Measurements from ENCODE around the gene TMEM132C.
"Not testable (repeated sequence)": the region's sequence is repeated elsewhere in the genome, so short reads cannot be mapped to it uniquely, and the experiment has no call there.

The TMEM132C gene

GRCh38 chr12:128267131-128267622, at the start of gene TMEM132C:
Gene TMEM132C, plus strand, starts transcription at chr12:128267170. Its CDS starts 233 bp downstream, at chr12:128267403.
- DNase-seq: no peak

GRCh38 chr12:128224226-128224625, 42.7 kb upstream of the TMEM132C start:
- no peak for DNase-seq

GRCh38 chr12:128228581-128228980, 38.4 kb upstream of the TMEM132C start:
- no peak for DNase-seq

GRCh38 chr12:128235635-128236417, 31.1 kb upstream of the TMEM132C start:
- no peak for DNase-seq

- no peak for DNase-seq
These were observed 30.4 kb upstream of the TMEM132C start for GRCh38 chr12:128236525-128236924.

GRCh38 chr12:128240745-128241144, 26.2 kb upstream of the TMEM132C start:
- no peak for DNase-seq

GRCh38 chr12:128245121-128245520, 21.8 kb upstream of the TMEM132C start:
- no peak for DNase-seq

- no peak for DNase-seq
These were observed 21.1 kb upstream of the TMEM132C start for GRCh38 chr12:128245905-128246304.

GRCh38 chr12:128250096-128250495, 16.9 kb upstream of the TMEM132C start:
- DNase-seq: no peak

GRCh38 chr12:128253829-128254228, 13.1 kb upstream of the TMEM132C start:
- not testable (repeated sequence) for DNase-seq

- no peak for DNase-seq
These were observed 8.0 kb upstream of the TMEM132C start for GRCh38 chr12:128258866-128259555.

GRCh38 chr12:128259556-128260070, 7.4 kb upstream of the TMEM132C start:
- DNase-seq: no peak

- no peak for DNase-seq
These were observed 5.2 kb upstream of the TMEM132C start for GRCh38 chr12:128261757-128262156.

- no peak for DNase-seq
These were observed 1.4 kb upstream of the TMEM132C start for GRCh38 chr12:128265566-128265965.

GRCh38 chr12:128266086-128266485, 884 bp upstream of the TMEM132C start:
- no peak for DNase-seq

GRCh38 chr12:128266541-128267130, 334 bp upstream of the TMEM132C start:
- no peak for DNase-seq

GRCh38 chr12:128267651-128268378, 845 bp downstream of the TMEM132C start:
- DNase-seq: no peak

- no peak for DNase-seq
These were observed 1.5 kb downstream of the TMEM132C start for GRCh38 chr12:128268379-128268995.

- DNase-seq: no peak
These were observed 2.2 kb downstream of the TMEM132C start for GRCh38 chr12:128269181-128269591.

GRCh38 chr12:128276471-128276870, 9.5 kb downstream of the TMEM132C start:
- no peak for DNase-seq

- no peak for DNase-seq
These were observed 20.0 kb downstream of the TMEM132C start for GRCh38 chr12:128286970-128287369.

GRCh38 chr12:128288357-128288756, 21.4 kb downstream of the TMEM132C start:
- DNase-seq: no peak

Data from NCI-H1436 treated with DMSO at 0.1 percent for 48 hours (cell line).